Skeletal muscle tissue (tissue), 4 donors: ENCODE measurements around the gene CD99L2. TPM values are rescaled to one million over a fixed set of nuclear protein-coding genes. Genes with fewer than 3 reads are reported as not detected.

ENCODE experiments used
- H3K27ac ChIP-seq: one replicate; pipeline ENCODE4 v1.7.0; 2013; ENCODE audit warnings: mild to moderate bottlenecking, low read depth, low read length, inconsistent platforms
- H3K27me3 ChIP-seq, 3 donors: one replicate each; pipeline ENCODE4 v1.7.0; 2013; ENCODE audit warnings: low read length in 3 of 3; ENCODE audit not compliant: control insufficient read depth in 3 of 3, insufficient read depth in 3 of 3
- H3K36me3 ChIP-seq, 3 donors: one replicate each; pipeline ENCODE4 v1.7.0; 2013; ENCODE audit warnings: low read length in 3 of 3; ENCODE audit not compliant: control insufficient read depth in 3 of 3, insufficient read depth in 3 of 3
- H3K4me1 ChIP-seq, 3 donors: one replicate each; pipeline ENCODE4 v1.7.0; 2013; ENCODE audit warnings: low read length in 3 of 3, mild to moderate bottlenecking in 3 of 3; ENCODE audit not compliant: control insufficient read depth in 3 of 3, insufficient read depth in 3 of 3
- H3K4me3 ChIP-seq, 3 donors: one replicate each; pipeline ENCODE4 v1.7.0; 2013; ENCODE audit warnings: low read length in 3 of 3
- H3K9ac ChIP-seq, 3 donors: one replicate each; pipeline ENCODE4 v1.7.0; 2013; ENCODE audit warnings: low read length in 3 of 3, mild to moderate bottlenecking in 3 of 3, moderate library complexity in 2 of 3, low read depth in 1 of 3
- H3K9me3 ChIP-seq, 3 donors: one replicate each; pipeline ENCODE4 v1.7.0; 2013; ENCODE audit warnings: low read length in 3 of 3; ENCODE audit not compliant: control insufficient read depth in 3 of 3
- total RNA-seq: library from RNA; depleted of rRNA; stranded (reverse); fragments of >200 nt; gene quantifications from one replicate; pipeline ENCODE4 v1.2.3, GENCODE V29; 2014
- donor health status: Osteomylitis.

Gene CD99L2
- total RNA-seq, 1 donor from 2014 or later = 25.1 TPM

GRCh38 chrX:150779385-150779784, 119.1 kb downstream of the CD99L2 start:
- Histone ChIP-seq H3K36me3 (peaks cover 2 to 15% (median 8%) of the 10 kb centered on the region in 3 donors), H3K4me1 (no peaks in the 10 kb centered on the region), H3K9ac (no peak overlapping the region), H3K27me3 (no peaks in the 10 kb centered on the region), H3K4me3 (no peak overlapping the region), H3K9me3 (no peaks in the 10 kb centered on the region), H3K27ac (no peak overlapping the region)

GRCh38 chrX:150777328-150777992, 121.0 kb downstream of the CD99L2 start:
- Histone ChIP-seq H3K4me1 (peaks cover 0 to 2% (median 0%) of the 10 kb centered on the region in 3 donors), H3K36me3 (peaks cover 2 to 18% (median 10%) of the 10 kb centered on the region in 3 donors), H3K27me3 (no peaks in the 10 kb centered on the region), H3K9ac (no peak overlapping the region), H3K27ac (no peak overlapping the region), H3K4me3 (no peak overlapping the region), H3K9me3 (no peaks in the 10 kb centered on the region)

GRCh38 chrX:150775569-150776350, 122.7 kb downstream of the CD99L2 start:
- H3K27ac ChIP-seq = no peak overlapping the region
- peaks cover 0 to 2% (median 0%) of the 10 kb centered on the region in 3 donors for H3K4me1 ChIP-seq
- H3K36me3 ChIP-seq = peaks cover 2 to 19% (median 10%) of the 10 kb centered on the region in 3 donors
- H3K9ac ChIP-seq = no peak overlapping the region
- H3K9me3 ChIP-seq = no peaks in the 10 kb centered on the region
- H3K27me3 ChIP-seq = no peaks in the 10 kb centered on the region
- H3K4me3 ChIP-seq = no peak overlapping the region

- Histone ChIP-seq H3K27me3 (no peaks in the 10 kb centered on the region), H3K9me3 (no peaks in the 10 kb centered on the region), H3K36me3 (peaks cover 2 to 21% (median 16%) of the 10 kb centered on the region in 3 donors), H3K4me3 (no peak overlapping the region), H3K9ac (no peak overlapping the region), H3K4me1 (peaks cover 0 to 2% (median 0%) of the 10 kb centered on the region in 3 donors), H3K27ac (no peak overlapping the region)
Observed at GRCh38 chrX:150774798-150775568, 123.5 kb downstream of the CD99L2 start.

GRCh38 chrX:150773634-150774033, 124.8 kb downstream of the CD99L2 start:
- peaks cover 9 to 24% (median 21%) of the 10 kb centered on the region in 3 donors for H3K36me3 ChIP-seq

GRCh38 chrX:150773117-150773516, 125.4 kb downstream of the CD99L2 start:
- H3K4me1 ChIP-seq = peaks cover 0 to 2% (median 0%) of the 10 kb centered on the region in 3 donors
- peaks cover 10 to 29% (median 21%) of the 10 kb centered on the region in 3 donors for H3K36me3 ChIP-seq
- H3K9me3 ChIP-seq = no peaks in the 10 kb centered on the region

More at GRCh38 chrX:150773634-150774033, 124.8 kb downstream of the CD99L2 start:
- Histone ChIP-seq H3K9ac (no peak overlapping the region), H3K27ac (no peak overlapping the region), H3K4me3 (no peak overlapping the region), H3K4me1 (peaks cover 0 to 2% (median 0%) of the 10 kb centered on the region in 3 donors), H3K27me3 (no peaks in the 10 kb centered on the region), H3K9me3 (no peaks in the 10 kb centered on the region)

GRCh38 chrX:150772150-150772970, 126.1 kb downstream of the CD99L2 start:
- Histone ChIP-seq H3K27me3 (no peaks in the 10 kb centered on the region), H3K36me3 (peaks cover 10 to 30% (median 21%) of the 10 kb centered on the region in 3 donors), H3K9me3 (no peaks in the 10 kb centered on the region), H3K4me1 (peaks cover 0 to 2% (median 2%) of the 10 kb centered on the region in 3 donors), H3K9ac (no peak overlapping the region), H3K27ac (no peak overlapping the region), H3K4me3 (no peak overlapping the region)

More at GRCh38 chrX:150773117-150773516, 125.4 kb downstream of the CD99L2 start:
- no peak overlapping the region for H3K27ac ChIP-seq
- H3K27me3 ChIP-seq = no peaks in the 10 kb centered on the region
- H3K9ac ChIP-seq = no peak overlapping the region
- no peak overlapping the region for H3K4me3 ChIP-seq

- H3K27me3 ChIP-seq = no peaks in the 10 kb centered on the region
- peaks cover 0 to 7% (median 6%) of the 10 kb centered on the region in 3 donors for H3K4me1 ChIP-seq
- peaks cover 10 to 30% (median 20%) of the 10 kb centered on the region in 3 donors for H3K36me3 ChIP-seq
- no peak overlapping the region for H3K27ac ChIP-seq
- no peaks in the 10 kb centered on the region for H3K9me3 ChIP-seq
- H3K9ac ChIP-seq = no peak overlapping the region
- H3K4me3 ChIP-seq = no peak overlapping the region
Observed at GRCh38 chrX:150771116-150771515, 127.4 kb downstream of the CD99L2 start.

GRCh38 chrX:150770623-150771022, 127.8 kb downstream of the CD99L2 start:
- Histone ChIP-seq H3K4me3 (no peak overlapping the region), H3K9ac (no peak overlapping the region), H3K27ac (no peak overlapping the region), H3K36me3 (peaks cover 9 to 30% (median 16%) of the 10 kb centered on the region in 3 donors), H3K27me3 (no peaks in the 10 kb centered on the region), H3K4me1 (peaks cover 0 to 7% (median 6%) of the 10 kb centered on the region in 3 donors), H3K9me3 (no peaks in the 10 kb centered on the region)
